Stimulated activated CD4-positive, alpha-beta T cell treated with anti-CD3 and anti-CD28 coated beads, Interleukin-2, amount 100 ng/mL, for 24 hours (primary cell): ENCODE results near the gene PTPRN2.

ENCODE experiments used
- DNase-seq, 2 donors: peaks; one replicate each; pipeline ENCODE4 v3.0.0-alpha.2; 2020

PTPRN2 gene

GRCh38 chr7:157876469-157877285 is 710.9 kb downstream of the PTPRN2 start:
- DNase-seq: no peak

- peak; percentile 66 to 67 for DNase-seq
Measured at GRCh38 chr7:157875230-157876179, 712.1 kb downstream of the PTPRN2 start.

GRCh38 chr7:157874870-157875229 is 712.8 kb downstream of the PTPRN2 start:
- no peak for DNase-seq

- no peak for DNase-seq
Measured at GRCh38 chr7:157874208-157874816, 713.3 kb downstream of the PTPRN2 start.

- DNase-seq: no peak
Measured at GRCh38 chr7:157873664-157874063, 714.0 kb downstream of the PTPRN2 start.

- no peak for DNase-seq
Measured at GRCh38 chr7:157873181-157873580, 714.4 kb downstream of the PTPRN2 start.

- DNase-seq: no peak
Measured at GRCh38 chr7:157872447-157872846, 715.2 kb downstream of the PTPRN2 start.

- no peak for DNase-seq
Measured at GRCh38 chr7:157871681-157872080, 715.9 kb downstream of the PTPRN2 start.

- no peak for DNase-seq
Measured at GRCh38 chr7:157870644-157871290, 716.9 kb downstream of the PTPRN2 start.

GRCh38 chr7:157869793-157870192 is 717.8 kb downstream of the PTPRN2 start:
- DNase-seq: no peak

GRCh38 chr7:157867685-157868305 is 719.8 kb downstream of the PTPRN2 start:
- DNase-seq: no peak

GRCh38 chr7:157866336-157866924 is 721.2 kb downstream of the PTPRN2 start:
- DNase-seq: no peak

GRCh38 chr7:157865351-157866165 is 722.1 kb downstream of the PTPRN2 start:
- DNase-seq: no peak

GRCh38 chr7:157864911-157865310 is 722.7 kb downstream of the PTPRN2 start:
- DNase-seq: no peak

- no peak for DNase-seq
Measured at GRCh38 chr7:157863906-157864810, 723.5 kb downstream of the PTPRN2 start.

- no peak for DNase-seq
Measured at GRCh38 chr7:157863176-157863575, 724.4 kb downstream of the PTPRN2 start.

GRCh38 chr7:157862731-157863130 is 724.9 kb downstream of the PTPRN2 start:
- no peak for DNase-seq

GRCh38 chr7:157861551-157861950 is 726.1 kb downstream of the PTPRN2 start:
- no peak for DNase-seq

- DNase-seq: no peak
Measured at GRCh38 chr7:157861031-157861491, 726.6 kb downstream of the PTPRN2 start.

- DNase-seq: no peak
Measured at GRCh38 chr7:157860406-157860805, 727.2 kb downstream of the PTPRN2 start.
